A204.1 (cell line): ENCODE data around the gene XPR1.

ENCODE experiments used
- FAIRE-seq: peaks from 2 replicates; lab custom pipeline; 2012; peaks lifted over from hg19 to GRCh38; lab: Jason Lieb, UNC

Gene XPR1

DNA sequence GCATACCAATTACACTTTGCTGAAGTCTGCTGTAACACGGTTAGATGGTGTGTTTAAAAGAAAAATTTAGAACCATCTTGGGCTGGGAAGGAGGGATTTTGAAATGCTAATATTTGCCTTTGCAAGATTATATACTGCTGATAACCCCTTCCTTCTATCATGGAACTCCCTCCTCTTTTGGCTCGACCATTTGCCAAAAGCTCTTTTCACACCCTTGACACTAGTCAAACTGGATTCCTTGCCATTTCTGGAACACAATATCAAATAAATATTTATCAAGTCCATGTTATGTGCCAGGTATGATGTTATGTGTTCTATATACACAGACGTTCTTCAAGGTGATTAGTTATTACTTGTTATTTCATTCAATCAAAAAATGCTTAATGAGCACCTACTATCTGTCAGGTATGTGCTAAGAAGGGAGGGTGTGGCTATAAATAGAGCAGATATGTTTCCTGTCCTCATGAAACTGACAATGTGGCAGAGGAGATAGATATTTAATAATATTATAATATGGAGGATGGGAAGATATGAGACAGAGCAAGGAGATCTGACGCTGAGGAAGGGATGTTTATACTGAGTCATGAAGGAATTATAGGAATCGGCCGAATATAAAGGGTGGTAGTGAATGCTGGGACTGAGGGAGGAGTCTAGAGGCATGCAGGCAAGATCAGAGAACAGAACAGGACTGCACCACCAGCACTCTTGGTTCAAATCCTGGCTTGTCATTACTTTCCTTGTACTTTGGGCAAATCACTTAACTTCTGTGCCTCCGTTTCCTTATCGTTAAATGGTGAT, 16.1 kb upstream of the XPR1 start:
- FAIRE-seq = no peak

GRCh38 chr1:180616439-180616838, 15.4 kb upstream of the XPR1 start:
- no peak for FAIRE-seq

DNA sequence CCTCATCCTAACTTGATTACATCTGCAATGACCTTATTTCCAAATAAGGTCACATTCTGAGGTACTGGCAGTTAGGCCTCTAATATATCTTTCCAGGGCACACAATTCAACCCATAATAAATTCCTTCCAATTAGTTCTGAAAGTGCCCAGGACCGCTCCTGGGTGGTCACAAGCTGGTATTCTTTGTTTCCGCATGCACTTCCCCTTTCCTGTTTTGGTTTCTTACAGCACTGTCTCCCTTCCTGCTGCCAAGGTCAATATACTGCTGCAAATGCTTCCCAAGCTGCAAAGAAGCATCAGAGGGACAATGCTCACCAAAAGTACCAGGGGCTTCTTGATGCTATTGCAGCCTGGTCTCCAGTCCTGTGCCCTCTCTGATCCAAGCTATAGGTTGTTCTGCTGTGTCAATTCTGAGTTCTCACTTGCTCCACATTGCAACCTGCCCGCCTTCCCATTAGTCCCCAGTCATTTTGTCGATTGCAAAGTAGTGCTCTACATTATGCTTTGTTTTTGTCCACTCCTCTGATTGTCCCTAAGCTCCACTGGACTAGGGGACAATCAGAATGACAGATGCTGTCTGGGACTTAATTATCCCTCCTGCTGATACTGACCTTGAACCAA, 13.9 kb upstream of the XPR1 start:
- no peak for FAIRE-seq

DNA sequence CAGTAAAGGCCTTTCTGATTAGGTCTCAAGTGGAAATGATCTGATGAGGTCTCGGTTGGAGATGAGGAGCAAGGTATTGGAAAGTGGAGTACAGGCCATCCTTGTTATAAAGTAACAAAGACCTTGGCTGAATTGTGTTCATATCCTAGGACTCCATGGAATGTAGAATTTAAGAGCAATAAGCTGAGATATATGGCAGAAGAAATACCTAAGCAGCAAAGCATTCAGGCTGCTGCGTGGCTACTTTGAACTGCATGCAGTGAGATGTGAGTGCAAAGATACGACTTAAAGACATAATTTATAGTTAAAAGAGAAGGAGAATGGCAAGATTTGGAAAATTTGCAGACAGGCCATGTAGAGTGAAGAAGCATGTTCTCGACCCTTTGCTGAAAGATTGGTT, 11.2 kb upstream of the XPR1 start:
- no peak for FAIRE-seq

DNA sequence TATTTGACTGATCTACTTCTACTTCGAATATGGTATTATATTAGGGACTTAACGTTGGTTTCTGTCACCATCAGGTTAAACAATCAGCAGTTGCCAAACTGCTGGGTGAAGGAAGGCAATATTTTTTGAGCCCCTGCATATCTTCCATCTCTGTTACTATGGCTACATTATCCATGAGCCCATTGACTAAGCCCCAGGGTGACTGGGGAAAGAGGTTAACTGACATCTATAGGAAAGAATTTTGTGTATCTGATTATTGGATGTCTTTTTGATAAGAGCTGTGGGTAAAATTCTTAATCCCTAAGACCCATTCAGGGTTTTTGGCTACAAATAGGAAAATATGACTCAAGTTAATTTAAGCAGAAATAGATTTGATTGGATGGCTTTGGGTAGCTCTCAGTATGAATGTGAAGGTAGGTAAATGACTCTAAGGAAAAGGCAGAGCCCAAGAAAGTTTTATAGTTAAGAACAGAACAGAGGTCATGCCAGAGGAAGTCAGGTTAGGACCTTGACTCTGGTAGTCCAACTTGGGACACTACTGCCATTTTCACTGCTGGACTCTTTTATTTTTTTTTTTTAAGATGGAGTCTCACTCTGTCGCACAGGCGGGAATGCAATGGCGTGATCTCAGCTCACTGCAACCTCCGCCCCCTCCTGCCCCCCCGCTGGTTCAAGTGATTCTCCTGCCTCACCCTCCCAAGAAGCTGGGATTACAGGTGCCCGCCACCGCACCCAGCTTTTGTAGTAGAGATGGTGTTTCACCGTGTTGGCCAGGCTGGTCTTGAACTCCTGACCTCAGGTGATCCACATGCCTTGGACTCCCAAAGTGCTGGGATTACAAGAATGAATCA, 8.9 kb upstream of the XPR1 start:
- FAIRE-seq = no peak

- no peak for FAIRE-seq
Measured at GRCh38 chr1:180623579-180624347, 8.1 kb upstream of the XPR1 start.

DNA sequence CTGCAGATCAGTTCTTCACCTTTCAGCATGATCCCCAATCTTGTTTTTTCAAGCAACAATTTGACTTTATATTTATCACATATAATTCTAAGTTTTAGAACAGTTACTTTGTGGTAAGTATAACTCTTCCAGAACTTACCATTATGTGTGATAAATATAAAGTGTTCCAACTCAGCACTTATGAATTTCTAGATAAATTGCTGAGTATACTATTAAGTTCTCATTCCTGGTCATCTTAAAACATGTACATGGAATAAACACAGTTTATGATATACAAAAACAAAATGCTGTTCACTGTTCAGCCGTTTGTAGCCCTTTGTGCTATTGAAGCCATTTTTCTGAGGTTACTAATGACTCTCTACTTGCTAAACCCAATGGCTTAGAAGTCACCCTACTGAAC, 5.1 kb upstream of the XPR1 start:
- no peak for FAIRE-seq

DNA sequence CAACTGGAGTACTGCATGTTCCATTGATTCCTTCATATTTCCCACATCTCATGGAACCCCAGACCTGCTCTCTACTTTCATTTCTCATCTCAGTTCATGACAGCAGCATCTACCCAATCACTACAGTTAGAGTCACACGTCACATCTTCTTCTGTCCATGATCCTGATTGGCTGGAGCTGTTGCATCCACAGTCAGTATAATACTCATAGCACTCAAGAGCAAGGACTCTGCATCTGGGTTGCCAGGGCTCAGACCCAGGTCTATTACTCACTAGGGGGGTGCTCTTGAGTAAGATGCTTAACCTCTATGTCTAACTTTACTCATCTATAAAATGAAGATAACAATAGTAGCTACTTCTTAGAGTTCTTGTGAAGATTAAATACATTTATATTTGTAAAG, 4.4 kb upstream of the XPR1 start:
- FAIRE-seq = no peak

DNA sequence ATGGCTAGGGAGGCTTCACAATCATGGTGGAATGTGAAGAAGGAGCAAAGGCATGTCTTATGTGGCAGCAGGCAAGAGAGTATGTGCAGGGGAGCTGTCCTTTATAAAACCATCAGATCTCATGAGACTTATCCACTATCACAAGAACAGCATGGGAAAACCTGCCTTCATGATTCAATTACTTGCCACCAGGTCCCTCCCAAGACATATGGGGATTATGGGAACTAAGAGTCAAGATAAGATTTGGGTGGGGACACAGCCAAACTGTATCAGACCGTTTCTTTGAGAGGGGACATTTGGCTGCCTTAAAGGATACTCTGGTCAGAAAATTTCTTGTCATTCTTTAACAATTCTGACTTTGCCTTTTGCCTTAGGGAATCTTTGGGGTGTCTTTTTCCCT, 3.2 kb upstream of the XPR1 start:
- no peak for FAIRE-seq

DNA sequence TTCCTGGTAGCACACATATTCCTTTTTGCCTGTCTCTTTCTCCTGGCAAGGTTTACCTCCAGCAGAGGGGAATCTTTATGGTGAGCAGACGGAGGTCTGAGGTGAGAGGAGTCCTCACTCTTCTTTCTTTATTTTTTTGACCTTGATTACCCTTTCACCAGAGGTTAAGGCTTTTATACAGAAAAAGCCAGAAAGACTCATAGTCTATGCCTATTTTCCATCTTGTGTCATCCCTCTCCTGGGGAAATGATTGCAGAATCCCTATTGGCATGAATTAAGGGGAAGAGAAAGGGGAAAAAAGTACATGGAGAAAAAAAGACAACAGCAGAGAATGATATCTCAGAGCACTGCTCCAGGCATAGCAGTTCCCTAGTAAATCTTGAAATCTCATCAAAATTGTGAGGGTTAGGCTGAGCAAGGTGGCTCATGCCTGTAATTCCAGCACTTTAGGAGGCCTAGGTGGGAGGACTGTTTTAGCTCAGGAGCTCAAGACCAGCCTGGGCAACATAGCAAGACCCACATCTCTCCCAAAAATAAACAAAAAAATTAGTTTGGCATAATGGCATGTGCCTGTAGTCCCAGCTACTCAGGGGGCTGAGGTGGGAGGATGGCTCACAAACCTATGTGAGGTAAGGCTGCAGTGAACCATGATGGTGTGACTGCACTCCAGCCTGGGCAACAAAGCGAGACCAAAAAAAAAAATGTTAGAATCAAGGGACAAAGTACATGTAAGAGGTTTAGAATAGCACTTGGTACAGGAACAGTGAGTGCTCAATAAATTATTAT, 1.2 kb upstream of the XPR1 start:
- no peak for FAIRE-seq

DNA sequence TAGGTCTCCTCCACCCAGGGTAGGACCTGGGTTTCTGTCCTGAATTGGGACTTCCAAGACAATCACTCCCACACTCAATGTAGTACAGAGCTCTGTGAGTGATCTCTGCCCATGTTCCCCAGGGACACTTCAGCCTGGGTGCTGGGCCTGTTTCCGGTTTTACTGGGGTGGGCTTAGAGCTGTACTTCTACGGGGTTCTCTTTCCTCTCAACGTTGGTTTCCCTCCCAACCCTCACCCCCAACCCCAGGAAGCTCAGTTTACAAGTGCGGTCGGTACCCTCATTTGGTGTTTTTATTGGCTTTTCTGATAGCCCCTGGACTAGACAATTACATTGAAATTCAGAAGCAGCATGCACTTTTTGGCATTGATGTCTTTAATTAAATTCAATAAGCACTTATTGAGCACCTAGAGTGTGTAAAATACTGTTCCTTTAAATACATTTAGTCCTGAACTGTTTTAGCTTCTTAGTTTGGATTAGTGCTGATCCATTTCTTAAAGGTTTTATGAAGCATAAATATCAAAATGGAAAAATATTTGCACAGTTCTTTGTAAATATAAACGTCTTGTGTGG, 542 bp upstream of the XPR1 start:
- no peak for FAIRE-seq

DNA sequence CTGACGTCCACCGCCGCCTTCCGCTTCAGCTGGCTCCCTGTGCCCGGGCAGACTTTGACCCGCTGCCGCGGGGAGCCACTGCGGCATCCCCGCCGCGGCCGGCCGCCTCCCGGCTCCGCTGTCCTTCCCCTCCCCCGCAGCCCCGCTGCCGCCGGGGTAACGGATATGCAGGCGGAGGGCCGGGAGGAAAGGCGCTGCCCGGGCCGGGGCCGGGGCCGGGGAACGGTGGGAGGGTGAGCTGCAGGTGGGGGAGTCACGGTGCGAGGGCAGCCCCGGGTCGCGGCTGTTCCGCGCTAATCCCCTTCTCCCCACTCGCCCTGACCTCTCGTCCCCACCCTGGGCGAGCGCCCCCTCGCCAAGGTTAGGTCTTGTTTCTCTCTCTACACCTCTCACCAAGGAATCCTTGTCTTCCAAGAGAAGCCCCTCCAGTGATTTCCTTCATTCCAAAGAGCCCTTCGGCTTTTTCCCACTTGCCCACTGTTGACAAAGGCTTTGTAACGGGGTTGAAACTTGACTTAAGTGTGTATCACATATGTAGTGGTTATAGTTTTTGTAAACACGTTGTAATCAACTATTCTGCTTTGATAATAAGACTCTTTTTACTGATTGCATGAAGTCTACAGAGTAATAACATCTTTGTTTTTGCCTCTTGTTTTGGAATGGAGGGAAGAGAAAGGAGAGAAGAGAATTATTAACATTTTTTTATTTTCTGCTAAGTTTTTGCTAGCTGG, 669 bp downstream of the XPR1 start:
- no peak for FAIRE-seq

- no peak for FAIRE-seq
Measured at GRCh38 chr1:180633057-180634056, 1.5 kb downstream of the XPR1 start.

- FAIRE-seq = peak; percentile 70
Measured at GRCh38 chr1:180636138-180636537, 4.3 kb downstream of the XPR1 start.

GRCh38 chr1:180639871-180640270, 8.0 kb downstream of the XPR1 start:
- FAIRE-seq = no peak

DNA sequence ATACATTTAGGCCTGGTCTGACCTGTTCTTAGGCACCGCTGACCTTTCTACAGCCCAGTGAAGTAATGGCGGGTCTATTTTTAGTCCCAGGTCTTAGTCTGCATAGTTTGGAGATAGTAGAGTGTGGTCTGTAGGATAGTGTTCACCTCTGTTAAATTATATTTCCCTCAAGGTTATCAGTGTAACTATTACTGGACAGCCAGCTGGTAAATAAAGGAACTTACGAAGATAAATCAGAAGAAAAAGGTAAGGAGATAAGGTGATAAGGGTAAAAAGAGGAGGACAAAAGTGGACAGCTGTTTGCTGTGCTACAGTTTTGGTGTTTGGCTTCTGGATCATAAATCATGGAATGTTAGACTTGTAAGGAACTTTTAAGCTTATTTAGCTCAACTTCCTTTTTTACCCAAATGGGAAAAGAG, 8.7 kb downstream of the XPR1 start:
- no peak for FAIRE-seq

DNA sequence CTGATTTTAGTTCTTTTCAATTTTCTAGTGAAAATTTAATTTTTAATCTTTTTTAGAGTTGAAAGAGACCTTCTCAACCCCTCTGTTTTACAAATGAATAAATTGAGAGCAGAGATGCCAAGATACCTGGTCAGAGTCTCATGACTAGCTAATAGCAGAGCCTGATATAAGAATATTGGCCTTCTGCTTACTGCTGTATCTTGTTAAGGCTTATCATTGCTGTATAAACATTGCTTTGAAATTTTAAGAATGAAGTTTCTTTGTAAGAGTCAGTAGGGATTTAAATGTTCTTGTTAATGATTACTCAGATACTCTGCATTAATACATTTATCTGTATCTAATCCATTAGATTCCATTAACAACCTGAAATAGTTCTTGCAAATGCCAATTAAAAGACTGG, 9.8 kb downstream of the XPR1 start:
- FAIRE-seq = no peak

GRCh38 chr1:180642781-180643180, 11.0 kb downstream of the XPR1 start:
- FAIRE-seq = no peak

GRCh38 chr1:180643693-180644092, 11.9 kb downstream of the XPR1 start:
- FAIRE-seq = no peak
